PFSK-1 (cell line): ENCODE measurements around the gene CATSPER3.

Experiments
- FOXP2 ChIP-seq: optimal IDR thresholded peaks from 2 replicates; pipeline ENCODE3; 2011; ENCODE audit warnings: borderline replicate concordance, control low read depth, inconsistent platforms; ENCODE audit not compliant: insufficient read depth; ENCODE audit errors: extremely low read length, extremely low read depth
- POLR2AphosphoS5 ChIP-seq: IDR thresholded peaks from 2 replicates; pipeline ENCODE4 v1.6.1; 2012; ENCODE audit warnings: low read depth, mild to moderate bottlenecking, control low read depth, low read length, moderate library complexity
- SIN3A ChIP-seq: IDR thresholded peaks from 2 replicates; pipeline ENCODE4 v1.6.1; 2012; ENCODE audit warnings: mild to moderate bottlenecking, low read length, moderate library complexity, borderline replicate concordance; ENCODE audit not compliant: insufficient read depth
- TAF1 ChIP-seq: IDR thresholded peaks from 2 replicates; pipeline ENCODE4 v1.6.1; 2012; ENCODE audit warnings: low read length, control low read depth, borderline replicate concordance; ENCODE audit not compliant: insufficient read depth

GRCh38 chr5:135010502-135011354 is 43.0 kb downstream of the CATSPER3 start:
- TF ChIP-seq SIN3A (no peak), TAF1 (no peak), POLR2AphosphoS5 (no peak), FOXP2 (no peak)
